Pons (tissue), 1 donor: Measurements from ENCODE around the gene LYPLAL1.

Source experiments
- DNase-seq: peaks from one replicate; pipeline ENCODE4 v3.0.0-alpha.2; 2016; ENCODE audit warnings: low spot score

Gene LYPLAL1

GRCh38 chr1:219173758-219174459 is at the start of gene LYPLAL1:
TSS of gene LYPLAL1 (plus strand) at chr1:219173878. CDS start at chr1:219173891, 13 bp downstream.
- peak; percentile 85 for DNase-seq

- DNase-seq = no peak
Observed at GRCh38 chr1:219124163-219124562, 49.5 kb upstream of the LYPLAL1 start.

GRCh38 chr1:219125342-219125741 is 48.3 kb upstream of the LYPLAL1 start:
- no peak for DNase-seq

- DNase-seq = no peak
Observed at GRCh38 chr1:219126377-219126776, 47.3 kb upstream of the LYPLAL1 start.

GRCh38 chr1:219128957-219129356 is 44.7 kb upstream of the LYPLAL1 start:
- DNase-seq = no peak

- DNase-seq = no peak
Observed at GRCh38 chr1:219130366-219130935, 43.2 kb upstream of the LYPLAL1 start.

- no peak for DNase-seq
Observed at GRCh38 chr1:219132939-219133338, 40.7 kb upstream of the LYPLAL1 start.

GRCh38 chr1:219138747-219139146 is 34.9 kb upstream of the LYPLAL1 start:
- no peak for DNase-seq

- no peak for DNase-seq
Observed at GRCh38 chr1:219140303-219140877, 33.3 kb upstream of the LYPLAL1 start.

GRCh38 chr1:219143735-219144134 is 29.9 kb upstream of the LYPLAL1 start:
- no peak for DNase-seq

- DNase-seq = peak; percentile 31
Observed at GRCh38 chr1:219144658-219145315, 28.9 kb upstream of the LYPLAL1 start.

GRCh38 chr1:219147571-219148019 is 26.1 kb upstream of the LYPLAL1 start:
- DNase-seq = no peak

- DNase-seq = no peak
Observed at GRCh38 chr1:219149009-219149577, 24.6 kb upstream of the LYPLAL1 start.

GRCh38 chr1:219149953-219150352 is 23.7 kb upstream of the LYPLAL1 start:
- DNase-seq = no peak

- no peak for DNase-seq
Observed at GRCh38 chr1:219150913-219151312, 22.8 kb upstream of the LYPLAL1 start.

GRCh38 chr1:219151467-219151866 is 22.2 kb upstream of the LYPLAL1 start:
- DNase-seq = no peak

GRCh38 chr1:219152751-219153150 is 20.9 kb upstream of the LYPLAL1 start:
- no peak for DNase-seq

- no peak for DNase-seq
Observed at GRCh38 chr1:219153723-219154122, 20.0 kb upstream of the LYPLAL1 start.

GRCh38 chr1:219155135-219155534 is 18.5 kb upstream of the LYPLAL1 start:
- DNase-seq = no peak

- DNase-seq = peak; percentile 44
Observed at GRCh38 chr1:219159946-219160645, 13.6 kb upstream of the LYPLAL1 start.

- no peak for DNase-seq
Observed at GRCh38 chr1:219160967-219161366, 12.7 kb upstream of the LYPLAL1 start.

- DNase-seq = no peak
Observed at GRCh38 chr1:219161371-219161770, 12.3 kb upstream of the LYPLAL1 start.
